OCI-M1 (cell line): ENCODE data around the gene KCNMA1.
"Not testable (repeated sequence)": the region's sequence is repeated elsewhere in the genome, so short reads cannot be mapped to it uniquely, and the experiment has no call there.

ENCODE experiments used
- DNase-seq: peaks from one replicate; lab custom pipeline; 2025; lab: John Stamatoyannopoulos, UW

The KCNMA1 gene

DNA sequence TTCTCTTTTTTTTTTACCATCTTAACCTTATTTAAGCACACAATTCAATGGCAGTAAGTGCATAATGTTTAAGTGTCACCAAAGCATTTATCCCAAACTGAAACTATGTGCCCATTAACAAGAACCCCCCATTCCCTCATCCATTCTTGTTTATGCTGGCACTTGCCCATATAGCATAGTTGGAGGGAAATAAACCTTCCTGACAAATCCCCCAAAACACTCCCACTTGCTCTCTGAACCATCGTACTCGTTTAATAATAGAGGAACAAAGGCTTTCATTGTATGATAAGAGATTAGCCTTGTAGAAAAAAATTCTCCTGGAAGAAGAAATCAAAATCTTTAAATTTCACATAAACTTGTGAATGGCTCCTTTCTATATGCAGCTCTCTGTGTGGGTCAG lies 26.4 kb upstream of the KCNMA1 start:
- no peak for DNase-seq

DNA sequence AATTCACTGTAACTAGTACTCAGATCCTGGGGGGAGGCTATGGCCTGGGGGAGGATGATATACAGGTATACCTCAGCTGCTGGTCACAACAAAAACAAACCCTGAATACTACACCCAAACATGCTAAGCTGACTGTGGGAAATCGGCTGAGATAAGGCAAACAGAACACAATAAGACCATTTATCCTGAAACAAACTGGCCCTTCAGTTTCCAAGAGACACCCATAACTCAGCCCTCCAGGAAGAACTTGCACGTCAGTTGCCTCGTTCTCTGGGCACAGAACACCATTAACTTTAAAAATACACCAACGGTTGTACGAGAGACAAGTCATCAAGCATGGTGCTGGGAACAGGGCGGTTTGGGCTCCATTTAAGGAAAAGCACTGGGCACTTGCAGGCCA lies 24.1 kb upstream of the KCNMA1 start:
- DNase-seq, result no peak

GRCh38 chr10:77661100-77661499 lies 23.5 kb upstream of the KCNMA1 start:
- no peak for DNase-seq

- not testable (repeated sequence) for DNase-seq
Observed at GRCh38 chr10:77659046-77659670, 21.6 kb upstream of the KCNMA1 start.

DNA sequence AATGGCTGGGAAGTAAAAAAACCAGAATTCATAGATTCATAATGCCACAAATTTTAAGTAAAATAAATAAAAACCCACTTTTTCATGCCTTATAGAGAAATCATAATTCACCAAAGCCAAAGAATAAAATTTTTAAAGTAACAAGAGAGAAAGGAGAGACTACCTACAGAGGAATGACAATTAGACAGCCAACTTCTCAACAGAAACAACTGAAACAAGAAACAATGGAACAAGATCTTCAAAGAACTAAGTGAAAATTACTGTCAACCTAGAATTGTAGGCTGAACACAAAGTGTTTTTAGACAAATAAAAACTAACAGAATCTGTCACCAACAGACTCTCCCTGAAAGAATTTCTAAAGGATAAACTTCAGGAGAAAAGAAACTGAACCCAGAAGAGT lies 15.6 kb upstream of the KCNMA1 start:
- no peak for DNase-seq

DNA sequence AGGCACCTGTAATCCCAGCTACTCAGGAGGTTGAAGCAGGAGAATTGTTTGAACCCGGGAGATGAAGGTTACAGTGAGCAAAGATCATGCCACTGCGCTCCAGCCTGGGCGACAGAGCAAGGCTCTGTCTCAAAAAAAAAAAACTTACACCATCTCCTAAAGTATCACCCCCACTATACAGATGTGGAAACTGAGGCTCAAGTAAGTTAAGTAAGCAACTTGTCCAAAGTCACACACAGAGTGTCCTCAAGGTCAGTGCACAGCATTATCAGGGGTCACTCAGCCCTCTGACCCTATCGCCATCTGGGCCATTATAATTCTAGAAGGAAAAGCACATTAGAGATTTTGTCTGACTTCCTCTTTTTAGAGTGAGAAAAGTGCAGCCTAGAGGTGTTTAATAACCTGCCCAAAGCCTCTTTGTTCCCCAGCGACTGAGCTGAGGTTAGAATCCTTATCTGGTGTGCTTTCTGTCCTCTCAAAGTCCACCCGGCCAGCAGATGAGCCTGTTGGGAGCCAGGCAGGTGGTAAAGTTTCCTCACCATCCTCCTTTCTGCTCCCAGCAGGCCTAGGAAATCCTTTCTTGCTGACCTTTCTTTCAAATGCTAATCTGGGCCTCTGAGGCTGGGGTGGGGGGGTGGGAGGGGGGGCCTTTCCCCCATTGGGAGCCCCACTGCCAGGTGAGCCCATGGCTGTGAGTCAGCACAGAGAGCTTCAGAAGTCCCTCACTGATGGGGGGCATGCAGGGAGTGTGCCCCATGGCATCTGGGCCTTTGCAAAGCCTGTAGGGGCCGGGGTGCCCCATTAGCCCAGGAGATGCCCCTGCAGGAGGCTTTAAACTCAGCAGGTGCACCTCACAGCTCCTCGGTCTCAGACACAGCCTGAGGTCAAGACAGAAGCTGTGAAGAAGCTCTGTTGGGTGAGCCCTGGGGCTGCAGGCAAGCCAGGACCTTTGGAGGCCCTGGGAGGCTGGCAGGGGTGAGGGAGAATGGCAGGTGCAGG lies 12.0 kb upstream of the KCNMA1 start:
- DNase-seq, result peak; percentile 39

GRCh38 chr10:77648472-77648871 lies 10.9 kb upstream of the KCNMA1 start:
- no peak for DNase-seq

GRCh38 chr10:77647543-77648293 lies 10.1 kb upstream of the KCNMA1 start:
- DNase-seq, result no peak

- no peak for DNase-seq
Observed at GRCh38 chr10:77644557-77645243, 7.1 kb upstream of the KCNMA1 start.

DNA sequence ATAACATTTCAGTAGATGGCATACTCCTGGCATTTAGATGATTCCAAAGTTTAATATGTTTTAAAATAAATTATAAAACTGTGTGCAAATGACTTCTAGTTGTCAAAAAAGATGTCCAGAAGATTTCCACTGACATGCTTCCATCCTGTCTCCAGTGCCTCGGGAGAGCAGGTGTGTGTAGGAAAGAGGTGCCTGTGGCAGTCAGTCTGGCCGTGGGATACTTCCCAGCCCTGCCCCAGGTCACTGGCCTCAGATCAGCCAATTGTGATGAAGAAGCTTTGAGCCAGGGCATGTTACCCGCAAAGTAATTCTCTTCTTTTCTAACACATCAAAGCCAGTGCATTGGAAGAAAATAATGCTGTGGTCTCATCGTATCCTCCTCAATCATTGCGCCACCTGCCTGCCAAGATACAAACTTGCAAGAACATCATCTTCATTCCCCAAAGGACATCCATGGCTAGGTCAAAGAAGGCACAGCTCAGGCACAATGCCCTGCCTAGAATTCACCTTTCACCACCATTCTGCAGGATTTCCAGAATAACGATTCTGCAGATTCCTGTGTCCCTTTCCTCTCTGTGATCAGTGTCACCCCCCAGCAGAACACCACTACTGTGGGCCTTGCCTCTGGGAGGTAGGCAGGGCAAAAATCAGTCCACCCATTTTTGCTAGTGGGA lies 6.3 kb upstream of the KCNMA1 start:
- peak; percentile 76 for DNase-seq

DNA sequence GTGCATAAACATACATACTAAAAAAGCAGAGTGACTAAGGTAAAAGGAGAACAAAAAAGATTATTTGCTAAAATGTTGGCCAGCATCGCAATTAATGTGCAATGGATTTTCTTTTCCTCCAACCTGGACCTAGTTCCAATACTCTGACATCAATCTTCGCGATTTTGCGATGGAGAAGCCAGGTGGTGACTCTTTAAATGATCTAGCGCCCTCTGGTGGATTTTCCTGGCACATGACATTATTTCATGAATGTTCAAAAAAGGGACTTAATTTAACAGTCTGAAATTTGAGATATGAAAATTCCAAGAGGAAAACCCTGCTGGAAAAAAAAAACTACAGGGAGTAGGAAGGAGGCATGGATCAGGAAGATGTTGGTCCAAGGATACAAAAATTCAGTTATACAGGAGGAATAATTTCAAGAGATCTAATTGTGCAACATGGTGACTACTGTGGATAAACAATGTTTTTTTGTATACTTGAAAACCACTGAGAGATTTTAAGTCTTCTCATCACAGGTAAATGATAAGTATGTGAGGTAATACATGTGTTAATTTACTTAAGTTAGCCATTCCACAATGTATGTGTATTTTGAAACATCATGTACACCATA lies 4.3 kb upstream of the KCNMA1 start:
- peak; percentile 85 for DNase-seq

GRCh38 chr10:77641344-77641743 lies 3.7 kb upstream of the KCNMA1 start:
- DNase-seq, result no peak

DNA sequence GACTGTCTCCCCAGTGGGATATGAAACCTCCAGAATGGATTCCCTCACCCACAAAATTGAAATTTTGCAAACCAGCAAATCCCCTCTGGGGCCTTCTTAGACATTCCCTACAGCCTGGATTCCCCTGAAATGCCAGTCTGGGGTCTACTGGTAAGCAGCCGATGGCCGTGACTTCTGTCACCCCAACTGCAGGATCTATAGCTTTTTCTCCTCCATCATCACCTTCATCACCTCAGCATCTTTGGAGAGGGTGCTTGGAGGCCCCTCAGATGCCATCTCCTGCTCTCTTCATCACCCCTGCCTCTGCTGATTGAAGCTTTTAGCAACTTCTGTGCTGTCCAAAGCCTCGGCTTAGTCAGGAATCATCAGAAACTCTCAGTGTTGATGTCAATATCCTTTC lies 2.6 kb upstream of the KCNMA1 start:
- no peak for DNase-seq

GRCh38 chr10:77639756-77640155 lies 2.1 kb upstream of the KCNMA1 start:
- DNase-seq, result no peak

- DNase-seq, result no peak
Observed at GRCh38 chr10:77638321-77639101, 903 bp upstream of the KCNMA1 start.

- no peak for DNase-seq
Observed at GRCh38 chr10:77636967-77637531, 559 bp downstream of the KCNMA1 start.

DNA sequence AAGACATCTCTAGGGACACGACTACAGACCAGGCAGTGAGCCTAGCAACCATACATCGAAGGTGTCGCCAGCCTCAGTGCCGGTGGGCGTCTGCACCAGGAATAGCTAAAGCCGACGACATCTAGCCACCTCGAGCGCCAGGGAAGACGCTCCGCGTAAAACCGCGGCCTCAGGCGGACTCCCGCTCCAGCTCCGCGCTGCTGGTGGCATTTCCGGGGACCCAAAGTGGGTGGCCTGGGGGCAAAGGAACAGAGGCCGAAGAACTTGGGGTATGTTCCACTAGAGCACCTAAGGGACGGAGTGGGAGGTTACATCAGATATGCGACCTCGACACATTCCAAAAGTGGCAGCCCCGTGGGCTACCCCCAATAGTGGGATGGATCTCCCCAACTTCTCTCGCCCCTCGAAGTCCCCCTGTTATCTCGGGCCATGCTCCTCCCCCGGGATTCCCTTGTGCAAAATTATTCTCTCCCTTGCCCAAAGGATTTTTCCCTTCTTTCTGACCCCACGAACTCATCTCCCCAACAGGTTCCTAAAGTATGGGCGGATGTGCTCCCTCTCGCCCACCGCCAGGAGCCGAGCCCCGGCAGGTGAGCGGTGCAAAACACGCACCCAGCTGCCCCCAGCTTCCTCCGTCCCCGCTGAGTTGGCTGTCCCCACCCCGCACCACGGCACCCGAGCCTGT lies 1.2 kb downstream of the KCNMA1 start:
- no peak for DNase-seq

- no peak for DNase-seq
Observed at GRCh38 chr10:77635402-77636227, 2.0 kb downstream of the KCNMA1 start.
